Vagina (tissue), 2 donors: ENCODE measurements around the gene SCTR.

Experiments used
- CTCF ChIP-seq, 3 experiments: fragments of 450-650 bp in 2 of 3; fragments of 200-600 bp in 1 of 3; sonication (generic) in 1 of 3; IDR thresholded peaks; one replicate each; pipeline ENCODE4 v1.5.1; 2017 to 2019; ENCODE audit warnings: antibody characterized with exemption in 3 of 3, mild to moderate bottlenecking in 2 of 3, moderate library complexity in 2 of 3
- POLR2A ChIP-seq, 2 donors: fragments of 450-650 bp; IDR thresholded peaks; one replicate each; pipeline ENCODE4 v1.6.1; 2017; ENCODE audit warnings: antibody characterized with exemption in 2 of 2, mild to moderate bottlenecking in 2 of 2, moderate library complexity in 2 of 2
- POLR2AphosphoS5 ChIP-seq, 2 donors: sonication (generic); formaldehyde crosslinking; IDR thresholded peaks; one replicate each; pipeline ENCODE4 v1.9.0; 2017; ENCODE audit warnings: antibody characterized with exemption in 2 of 2, mild to moderate bottlenecking in 2 of 2, low read depth in 1 of 2; ENCODE audit not compliant: insufficient read depth in 1 of 2

GRCh38 chr2:119435953-119436297 is 88.4 kb downstream of the SCTR start:
- no peak for TF ChIP-seq CTCF (IDR thresholded peaks at IDR 0.05)
- no peak for TF ChIP-seq POLR2AphosphoS5 (IDR thresholded peaks at IDR 0.05; ENCODE audit: insufficient read depth in 1 of 2, low read depth in 1 of 2)
- no peak for TF ChIP-seq POLR2A (IDR thresholded peaks at IDR 0.05)
